Activated gamma-delta T cell treated with Interleukin-2 at 50 U/mL for 16 hours (primary cell): ENCODE measurements around the gene RASA4B.
"Not testable (repeated sequence)": the region's sequence is repeated elsewhere in the genome, so short reads cannot be mapped to it uniquely, and the experiment has no call there.

Source experiments
- DNase-seq: peaks from one replicate; pipeline ENCODE4 v3.0.0-alpha.2; 2020

RASA4B gene

DNA sequence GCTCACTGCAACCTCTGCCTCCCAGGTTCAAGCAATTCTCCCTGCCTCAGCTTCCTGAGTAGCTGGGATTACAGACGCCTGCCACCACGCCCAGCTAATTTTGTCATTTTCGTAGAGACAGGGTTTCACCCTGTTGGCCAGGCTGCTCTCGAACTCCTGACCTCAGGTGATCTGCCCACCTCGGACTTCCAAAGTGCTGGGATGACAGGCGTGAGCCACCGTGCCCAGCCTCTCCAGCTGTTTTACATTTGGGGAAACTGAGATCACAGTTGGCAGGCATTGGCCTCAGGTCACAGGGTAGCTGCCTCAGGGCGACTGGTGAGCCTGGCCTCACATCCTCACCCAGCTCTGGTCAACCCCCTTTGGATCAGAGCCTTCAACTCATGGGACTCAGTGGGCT, 7.0 kb downstream of the RASA4B start:
- not testable (repeated sequence) for DNase-seq

DNA sequence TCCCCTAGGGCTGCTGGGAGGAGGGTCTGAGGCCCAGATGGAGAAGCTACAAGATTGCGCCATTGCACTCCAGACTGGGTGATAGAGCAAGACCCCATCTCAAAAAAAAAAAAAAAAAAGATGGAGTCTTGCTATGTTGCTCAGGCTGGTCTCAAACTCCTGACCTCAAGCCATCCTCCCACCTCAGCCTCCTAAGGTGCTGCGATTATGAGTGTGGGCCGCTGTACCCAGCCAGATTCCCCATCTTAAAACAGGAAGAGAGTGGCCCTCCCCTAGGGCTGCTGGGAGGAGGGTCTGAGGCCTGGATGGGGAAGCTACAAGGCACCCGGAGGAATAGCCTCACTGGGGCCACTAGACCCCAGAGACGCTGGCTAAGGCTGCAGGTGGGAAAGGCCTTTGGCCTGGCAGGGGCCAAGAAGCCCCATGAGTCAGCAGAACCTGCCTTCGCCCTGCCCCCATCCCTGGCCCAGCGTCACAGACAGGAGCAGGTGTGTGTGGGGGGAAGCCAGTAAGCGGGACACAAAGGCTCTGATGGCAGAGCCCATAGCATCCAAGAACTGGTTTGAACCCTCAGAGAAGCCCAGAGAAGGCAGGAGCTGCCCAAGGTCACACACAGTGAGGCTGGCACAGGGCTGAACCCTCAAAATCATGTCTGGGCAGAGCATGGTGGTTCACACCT, 10.0 kb downstream of the RASA4B start:
- DNase-seq: not testable (repeated sequence)

DNA sequence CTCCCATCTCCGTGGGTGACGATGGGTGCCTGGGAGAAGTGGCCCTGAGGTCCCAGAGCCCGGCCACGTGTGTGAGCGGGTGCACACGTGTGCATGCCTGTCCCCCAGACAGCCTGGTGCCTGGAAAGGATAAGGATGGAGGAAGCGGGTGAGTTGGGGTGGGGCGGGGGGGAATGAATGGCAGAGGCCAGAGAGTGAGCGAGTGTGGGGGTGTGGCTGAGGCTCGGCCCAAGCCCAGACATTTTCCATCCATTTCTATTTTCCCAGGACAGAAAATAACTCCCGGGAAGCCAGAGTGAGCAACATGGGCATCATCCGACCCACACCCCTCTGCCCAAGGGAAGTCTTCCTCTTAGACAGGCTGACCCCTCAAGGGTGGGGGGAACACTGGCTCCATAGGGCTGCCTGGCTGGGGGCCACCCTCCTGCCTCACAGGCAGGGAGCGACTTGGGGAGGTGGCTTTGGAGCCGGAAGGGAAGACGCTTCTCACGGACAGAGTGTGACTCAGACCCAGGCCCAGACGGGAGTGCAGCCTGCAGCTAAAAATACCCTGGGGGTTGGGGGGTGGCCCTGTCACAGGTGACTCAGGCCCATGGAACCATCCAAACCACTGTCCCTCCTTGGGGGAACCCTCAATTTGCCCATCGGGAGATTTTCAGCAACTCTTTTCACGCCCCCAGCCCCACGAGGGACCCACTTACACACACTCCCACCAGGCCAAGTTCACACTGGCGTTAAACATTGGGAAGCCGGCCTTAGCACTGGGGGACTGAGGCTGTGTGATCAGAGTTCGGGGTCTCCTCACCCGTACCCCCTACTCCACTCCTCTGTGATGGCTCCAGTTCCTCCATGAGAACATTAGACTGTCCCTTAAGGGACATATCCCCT, 12.0 kb downstream of the RASA4B start:
- DNase-seq: not testable (repeated sequence)

DNA sequence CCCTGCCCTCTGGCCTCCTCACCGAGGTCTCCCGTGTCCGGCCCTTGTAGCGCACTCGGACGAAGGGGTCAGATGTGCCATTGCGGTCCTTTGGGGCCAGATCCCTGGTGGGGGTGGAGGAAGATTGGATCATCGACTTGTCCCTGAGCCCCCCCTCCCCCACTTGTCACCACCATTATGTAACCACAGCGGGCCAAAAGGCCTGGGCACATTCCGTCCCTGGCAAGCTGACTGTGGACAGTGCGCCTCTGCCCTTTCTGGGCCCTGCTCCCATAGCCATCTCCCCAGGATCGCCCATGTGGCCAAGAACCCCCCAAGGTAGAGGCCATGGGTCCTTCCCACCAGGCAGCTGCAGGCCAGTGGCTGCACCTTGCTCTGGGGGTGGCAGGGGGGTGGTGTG, 14.4 kb downstream of the RASA4B start:
- DNase-seq: not testable (repeated sequence)

DNA sequence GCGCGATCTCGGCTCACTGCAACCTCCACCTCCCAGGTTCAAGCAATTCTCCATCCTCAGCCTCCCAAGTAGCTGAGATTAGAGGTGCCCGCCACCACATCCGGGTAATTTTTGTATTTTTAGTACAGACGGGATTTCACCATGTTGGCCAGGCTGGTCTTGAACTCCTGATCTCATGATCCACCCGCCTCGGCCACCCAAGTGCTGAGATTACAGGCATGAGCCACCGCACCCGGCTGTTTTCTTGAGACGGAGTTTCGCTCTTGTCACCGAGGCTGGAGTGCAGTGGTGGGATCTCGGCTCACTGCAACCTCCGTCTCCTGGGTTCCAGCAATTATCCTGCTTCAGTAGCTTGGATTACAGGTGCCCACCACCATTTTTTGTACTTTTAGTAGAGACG, 19.3 kb downstream of the RASA4B start:
- DNase-seq: not testable (repeated sequence)

DNA sequence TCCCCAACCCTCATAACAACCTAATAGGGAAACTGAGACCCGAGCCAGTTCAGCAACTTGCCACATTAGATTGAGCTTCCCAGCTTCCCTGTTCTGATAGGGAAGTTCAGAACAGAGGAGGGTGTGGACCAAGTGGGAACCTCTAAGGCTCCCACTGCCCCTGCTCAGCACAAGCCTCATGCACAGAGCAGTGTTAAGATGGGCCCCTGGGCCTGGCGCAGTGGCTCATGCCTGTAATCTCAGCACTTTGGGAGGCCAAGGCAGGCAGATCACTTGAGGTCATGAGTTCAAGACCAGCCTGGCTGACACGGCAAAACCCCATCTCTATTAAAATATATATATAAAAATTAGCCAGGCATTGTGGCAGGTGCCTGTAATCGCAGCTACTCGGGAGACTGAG, 20.3 kb downstream of the RASA4B start:
- DNase-seq: not testable (repeated sequence)

DNA sequence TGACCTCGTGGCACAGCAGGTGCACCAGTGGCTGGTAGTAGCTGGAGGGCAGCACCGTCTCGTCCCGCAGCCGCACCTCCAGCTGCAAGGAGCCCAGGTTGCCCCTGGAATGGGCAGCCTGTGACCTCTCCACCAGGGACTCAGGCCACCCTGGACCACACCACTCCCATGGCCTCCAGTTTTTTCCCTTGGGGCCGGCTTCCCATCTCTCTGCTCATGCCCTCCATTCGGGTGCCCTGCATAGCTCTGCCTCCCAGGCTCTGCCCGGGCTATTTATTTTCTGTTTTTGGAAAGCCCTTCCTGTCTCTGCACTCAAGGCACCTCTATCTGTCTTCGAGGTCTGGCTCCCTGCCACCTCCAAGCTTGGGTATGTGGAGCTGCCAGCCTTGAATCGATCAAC, 20.7 kb downstream of the RASA4B start:
- DNase-seq: peak; percentile 5

DNA sequence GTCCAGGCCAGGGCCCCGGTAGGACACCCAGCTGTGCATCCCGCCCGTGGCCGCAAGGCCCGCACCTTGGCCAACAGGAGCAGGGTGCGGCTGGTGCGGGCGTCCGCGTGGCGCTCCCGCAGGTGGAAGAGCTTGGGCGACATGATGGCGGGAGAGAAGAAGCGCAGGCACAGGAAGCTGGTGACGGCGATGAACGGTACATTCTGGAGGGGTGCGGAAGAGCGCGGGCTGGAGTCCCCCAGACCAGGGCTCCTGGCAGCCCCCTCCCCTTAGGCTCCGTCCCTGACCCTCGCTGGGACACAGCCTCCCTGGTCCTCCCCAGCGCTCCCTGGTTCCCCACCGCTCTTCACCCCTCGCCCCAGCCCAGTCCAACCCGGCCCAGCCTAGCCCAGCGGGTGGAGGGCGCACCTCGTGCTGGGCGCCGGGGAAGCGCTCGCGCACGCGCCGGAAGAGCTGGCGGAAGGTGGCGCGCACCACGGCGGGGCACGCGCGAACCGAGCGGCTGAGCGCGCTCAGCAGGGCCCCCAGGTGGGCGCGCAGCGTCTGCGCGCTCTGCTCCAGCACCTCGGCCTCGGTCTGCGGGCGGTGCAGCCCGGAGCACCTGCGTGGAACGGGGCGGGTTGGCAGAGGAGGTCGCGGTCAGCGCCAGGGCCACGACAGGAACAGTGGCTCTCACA, 23.0 kb downstream of the RASA4B start:
- DNase-seq: not testable (repeated sequence)

DNA sequence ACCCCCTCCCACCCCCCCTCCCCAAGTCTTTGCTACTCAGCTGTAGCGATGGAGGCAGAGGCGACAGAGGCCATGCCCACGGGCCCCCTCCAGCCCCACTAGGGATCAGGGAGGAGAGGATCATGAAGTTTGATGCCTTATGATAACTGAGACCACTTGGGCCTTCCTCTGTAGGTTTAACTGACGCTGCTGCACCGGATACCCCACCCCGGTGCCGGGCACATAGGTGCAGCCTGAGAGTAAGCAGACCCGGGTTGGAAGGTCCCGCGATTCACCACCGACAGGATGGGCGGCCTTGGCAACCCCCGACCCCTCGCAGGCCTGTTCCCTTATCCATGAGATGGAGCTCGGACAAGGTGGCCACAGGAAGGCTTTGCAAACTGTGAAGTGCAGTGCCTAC, 23.6 kb downstream of the RASA4B start:
- peak; percentile 10 for DNase-seq

DNA sequence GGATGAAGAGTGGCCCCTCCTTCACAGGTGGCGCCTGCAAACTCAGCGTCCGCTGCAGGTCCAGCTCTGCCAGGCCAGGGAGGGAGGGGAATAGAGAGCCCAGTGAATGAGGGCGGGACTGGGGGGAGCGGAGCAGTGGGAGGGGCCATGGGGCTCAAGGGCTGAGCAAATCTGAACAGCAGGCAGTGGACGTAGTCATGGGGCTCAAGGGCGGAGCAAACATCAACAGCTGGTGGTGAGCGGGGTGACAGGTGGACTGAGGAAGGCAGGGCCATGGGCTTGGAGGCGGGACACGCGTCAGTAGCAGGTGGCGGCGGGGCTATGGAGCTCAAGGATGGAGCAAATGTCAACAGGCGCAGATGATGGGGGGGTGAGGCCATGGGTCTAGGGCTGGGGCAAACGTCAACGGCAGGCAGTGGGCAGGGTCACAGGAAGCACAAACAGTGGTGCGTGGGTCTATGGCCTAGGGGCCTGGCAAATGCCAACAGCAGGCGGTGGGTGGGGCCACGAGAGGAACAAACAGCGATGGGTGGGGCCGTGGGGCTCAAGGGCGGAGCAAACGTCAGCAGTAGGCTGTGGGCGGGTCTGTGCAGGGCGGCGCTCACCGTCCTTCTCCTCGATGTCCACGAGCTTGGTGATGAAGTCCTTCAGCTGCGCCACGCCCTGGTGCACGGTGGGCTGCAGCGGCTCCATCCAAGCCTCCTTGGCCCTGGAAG, 24.2 kb downstream of the RASA4B start:
- not testable (repeated sequence) for DNase-seq

DNA sequence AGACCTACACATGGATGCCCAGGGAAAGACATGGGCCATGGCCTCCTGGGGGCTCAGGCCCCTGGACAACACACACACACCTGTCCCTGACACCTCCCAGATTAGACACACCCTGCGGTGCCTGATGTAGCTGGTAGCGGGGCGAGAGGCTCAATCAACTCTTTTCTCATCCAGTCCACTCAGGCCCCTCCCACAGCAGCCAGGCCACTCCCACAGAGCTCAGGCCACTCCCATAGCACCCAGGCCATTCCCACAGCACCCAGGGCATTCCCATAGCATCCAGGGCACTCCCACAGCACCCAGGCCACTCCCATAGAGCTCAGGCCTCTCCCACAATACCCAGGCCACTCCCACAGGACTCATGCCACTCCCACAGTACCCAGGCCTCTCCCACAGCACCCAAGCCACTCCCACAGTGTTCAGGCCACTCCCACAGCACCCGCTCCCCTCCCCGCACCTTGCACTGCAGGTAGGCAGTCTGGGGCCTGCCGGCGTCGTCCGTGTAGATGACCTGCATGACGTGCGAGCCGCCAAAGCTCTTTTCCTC, 27.0 kb downstream of the RASA4B start:
- not testable (repeated sequence) for DNase-seq

DNA sequence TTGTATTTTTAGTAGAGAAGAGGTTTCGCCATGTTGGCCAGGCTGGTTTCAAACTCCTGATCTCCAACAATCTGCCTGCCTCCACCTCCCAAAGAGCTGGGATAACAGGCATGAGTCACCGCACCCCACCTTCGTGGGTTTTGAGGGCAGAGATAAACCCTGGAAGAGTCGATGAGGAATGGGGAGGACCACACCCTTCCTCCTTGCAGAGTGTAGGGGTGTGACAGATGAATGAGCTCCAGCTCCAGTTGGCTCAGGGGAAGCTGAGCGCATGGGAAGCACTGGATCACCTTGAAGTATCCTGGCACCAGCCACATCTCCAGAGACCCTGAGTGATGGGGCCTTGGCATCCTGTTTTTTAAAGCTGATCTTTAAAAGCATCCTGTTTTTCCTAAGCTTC, 33.3 kb downstream of the RASA4B start:
- not testable (repeated sequence) for DNase-seq

DNA sequence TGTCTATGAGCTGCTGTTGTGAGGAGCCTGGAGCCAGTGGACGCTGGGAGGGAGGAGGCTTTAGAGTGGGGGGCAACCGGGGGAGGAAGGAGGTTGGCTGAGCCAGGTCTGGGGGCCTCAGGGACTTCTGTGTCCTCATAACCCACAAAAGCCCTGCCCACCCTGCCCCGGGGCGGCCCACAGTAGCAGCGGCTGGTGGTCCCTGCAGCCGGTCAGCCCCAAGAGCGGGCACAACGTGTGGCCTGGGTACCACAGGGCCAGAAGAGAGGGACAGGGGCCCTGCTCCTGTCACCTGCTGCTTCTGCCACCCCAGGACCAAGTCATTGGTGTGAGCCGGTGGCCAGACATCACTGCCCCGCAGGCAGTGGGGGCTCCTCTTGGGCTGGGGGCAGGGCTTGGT, 35.6 kb downstream of the RASA4B start:
- not testable (repeated sequence) for DNase-seq

DNA sequence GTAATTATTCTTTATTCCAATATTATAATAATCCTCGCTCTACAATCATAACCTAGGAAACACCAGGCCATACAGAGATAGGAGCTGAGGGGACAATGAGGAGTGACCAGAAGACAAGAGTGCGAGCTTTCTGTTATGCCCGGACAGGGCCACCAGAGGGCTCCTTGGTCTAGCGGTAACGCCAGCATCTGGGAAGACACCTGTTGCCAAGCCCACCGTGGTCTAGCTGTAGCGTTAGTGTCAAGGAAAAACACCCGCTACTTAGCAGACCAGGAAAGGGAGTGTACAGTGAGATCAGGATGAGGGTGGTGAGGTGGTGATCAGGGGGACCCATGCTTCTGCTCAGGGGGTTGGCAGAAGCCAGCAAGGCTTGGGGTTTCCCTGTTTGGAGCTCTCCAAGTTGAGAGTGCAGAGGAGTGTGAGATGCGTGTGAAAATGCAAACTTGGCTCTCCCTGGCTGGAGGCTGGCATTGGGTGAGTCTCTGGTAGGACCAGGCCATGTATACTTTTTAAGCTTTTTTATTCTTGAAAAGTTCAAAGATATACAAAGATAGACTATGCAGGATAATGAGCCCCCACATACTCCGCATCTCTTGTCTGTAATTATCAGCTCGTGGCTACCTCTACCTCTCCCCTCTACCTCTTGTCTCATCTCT, 37.5 kb downstream of the RASA4B start:
- not testable (repeated sequence) for DNase-seq

DNA sequence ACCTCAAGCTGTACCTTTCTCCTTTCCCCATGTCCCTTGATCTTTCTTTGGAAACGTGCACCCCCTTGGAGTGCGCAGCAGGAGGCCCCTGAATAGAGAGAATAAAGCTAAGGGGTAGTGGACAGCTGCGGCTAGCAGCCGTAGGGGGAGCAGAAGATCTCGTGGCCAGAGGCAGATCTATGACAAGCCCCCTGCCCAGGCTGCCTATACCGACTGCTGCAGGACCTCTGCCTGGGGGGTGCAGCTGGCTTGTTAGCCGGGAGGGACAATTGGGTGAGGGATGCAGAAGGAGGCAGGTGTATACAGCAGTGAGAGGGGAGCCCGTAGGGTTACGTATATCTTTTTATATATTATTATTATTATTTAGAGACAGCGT, 38.4 kb downstream of the RASA4B start:
- not testable (repeated sequence) for DNase-seq

DNA sequence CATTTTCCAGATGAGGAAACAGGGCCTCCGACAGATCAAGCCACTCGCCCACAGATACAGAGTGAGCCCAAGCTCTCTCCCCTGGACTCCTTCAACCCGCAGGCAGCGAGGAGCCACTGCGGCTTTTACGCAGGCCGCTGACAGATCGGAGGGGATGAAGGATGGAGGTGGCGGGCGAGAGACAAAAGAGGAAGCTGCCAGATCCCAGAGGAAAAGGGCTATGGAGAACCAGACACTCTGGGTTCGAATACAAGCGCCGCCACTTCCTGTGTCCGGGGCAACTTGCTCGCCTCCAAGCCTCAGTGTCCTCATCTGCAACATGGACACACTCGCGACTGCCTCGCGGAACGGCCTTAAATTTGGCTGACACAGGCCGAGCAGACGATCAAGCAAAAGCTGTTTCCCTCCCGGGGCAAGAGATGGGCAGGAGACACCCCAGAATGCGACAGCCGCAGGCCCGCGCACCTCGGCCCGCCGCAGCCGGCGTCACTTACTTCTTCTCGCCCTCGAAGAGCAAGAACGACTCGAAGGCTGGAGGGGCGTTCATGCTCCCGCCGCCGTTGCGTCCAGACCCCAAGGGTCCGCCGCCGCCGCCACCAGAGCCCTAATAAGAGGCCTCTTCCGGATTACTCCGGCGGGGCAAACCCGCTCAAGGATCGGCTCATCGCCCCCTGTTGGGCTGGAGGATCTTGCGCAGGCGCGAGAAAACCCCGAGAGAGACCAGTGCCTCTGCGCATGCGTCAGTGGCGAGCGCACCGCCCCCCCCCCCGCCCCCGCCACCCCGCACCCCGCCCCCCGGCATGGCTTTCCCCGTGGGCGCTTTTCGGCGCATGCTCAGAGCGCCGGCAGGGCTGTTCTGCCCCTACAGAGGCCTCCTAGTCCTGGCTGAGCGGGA, 39.0 kb downstream of the RASA4B start, which contains the start of gene POLR2J:
POLR2J (minus strand) TSS at position 609 of the 895 bp plus-strand sequence; CDS start at position 547, 62 bp downstream.
- DNase-seq: peak; percentile 98

DNA sequence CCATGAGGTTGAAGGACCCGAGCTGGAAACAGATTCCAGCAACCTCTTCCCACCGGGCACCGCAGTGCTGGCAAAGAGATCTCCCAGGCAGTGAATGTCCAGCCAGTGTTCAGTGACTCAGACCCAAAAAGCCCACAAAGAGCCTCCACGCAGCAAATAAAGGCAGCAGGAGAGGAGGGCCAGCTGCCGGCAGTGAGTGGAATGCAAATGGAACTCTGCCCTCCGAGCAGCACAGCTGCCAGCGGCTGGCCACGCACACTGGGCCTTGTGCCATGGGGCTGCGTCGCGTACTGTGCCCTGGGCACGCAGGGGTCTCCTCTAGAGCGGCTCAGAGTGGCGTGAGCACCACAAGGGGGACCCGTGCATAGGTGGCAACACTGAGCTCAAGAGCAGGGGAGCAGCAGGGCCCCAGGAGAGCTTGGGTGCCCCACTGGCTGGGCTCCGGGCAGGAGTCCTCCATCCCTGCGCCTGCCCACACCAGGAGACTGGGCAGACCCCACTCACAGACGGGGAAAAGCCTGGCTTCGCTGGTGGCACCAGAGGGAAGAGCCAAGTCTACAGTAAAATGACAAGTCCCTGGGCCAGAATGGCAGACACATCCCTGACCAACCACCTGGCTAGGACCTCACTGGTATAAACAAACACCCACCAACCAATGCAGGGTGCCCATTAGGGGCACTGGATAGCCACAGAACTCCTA, 42.7 kb downstream of the RASA4B start:
- peak; percentile 0 for DNase-seq

DNA sequence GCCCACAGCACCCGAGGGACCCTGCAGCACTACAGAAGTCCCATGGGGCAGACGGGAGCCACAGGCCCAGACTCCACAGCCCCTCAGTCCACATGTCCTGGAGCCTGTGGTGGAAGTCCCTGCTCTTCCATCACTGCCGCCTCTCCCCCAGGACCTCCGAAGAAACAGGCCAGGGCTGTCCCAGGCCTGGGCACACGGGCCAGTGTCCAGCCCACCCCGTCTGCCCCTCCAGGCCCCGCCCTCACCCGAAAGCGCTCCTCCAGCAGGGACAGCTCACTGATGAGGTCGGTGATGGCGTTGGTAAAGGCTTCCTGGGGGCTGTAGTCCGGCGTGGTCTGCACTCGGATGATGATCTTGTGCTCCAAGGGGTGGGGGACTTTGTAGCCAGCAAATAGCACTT, 43.5 kb downstream of the RASA4B start:
- not testable (repeated sequence) for DNase-seq

DNA sequence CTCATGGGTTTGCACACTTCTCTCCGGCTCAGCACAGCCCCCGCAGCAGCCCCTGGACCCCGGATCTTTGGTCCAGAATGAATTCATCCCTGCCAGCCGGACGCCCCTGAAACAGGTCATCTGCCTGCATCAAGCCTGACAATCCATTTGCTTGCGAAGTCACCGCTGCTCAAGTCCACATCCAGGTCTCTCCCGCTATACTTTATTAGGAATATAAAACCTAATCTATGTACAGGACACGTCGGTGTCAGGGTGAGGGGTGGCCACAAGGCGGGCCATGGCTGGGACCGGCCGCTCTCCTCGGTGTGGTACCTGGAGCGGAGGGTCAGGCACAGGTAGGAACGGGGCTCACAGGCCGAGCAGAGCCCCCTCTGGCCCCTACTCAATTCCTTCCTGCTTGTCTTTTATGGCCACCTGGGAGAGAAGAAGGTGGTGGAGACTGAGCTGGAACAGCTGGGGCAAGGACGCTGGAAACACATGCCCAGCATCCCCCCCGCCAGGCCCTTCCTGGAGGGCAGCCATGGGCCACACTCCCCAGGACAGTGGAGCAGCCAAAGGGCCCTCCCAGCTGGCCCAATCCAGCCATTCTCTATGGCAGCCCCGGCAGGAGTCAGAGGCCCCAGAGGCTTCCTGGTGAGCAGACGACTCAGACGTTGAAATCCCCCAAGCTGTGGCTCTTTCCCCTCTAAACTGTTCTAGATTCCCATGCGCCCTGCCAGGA, 44.1 kb downstream of the RASA4B start:
- no peak for DNase-seq
